ENCODE data around the gene TBC1D3G.
"Not testable (repeated sequence)": the region's sequence is repeated elsewhere in the genome, so short reads cannot be mapped to it uniquely, and the experiment has no call there.

DNA sequence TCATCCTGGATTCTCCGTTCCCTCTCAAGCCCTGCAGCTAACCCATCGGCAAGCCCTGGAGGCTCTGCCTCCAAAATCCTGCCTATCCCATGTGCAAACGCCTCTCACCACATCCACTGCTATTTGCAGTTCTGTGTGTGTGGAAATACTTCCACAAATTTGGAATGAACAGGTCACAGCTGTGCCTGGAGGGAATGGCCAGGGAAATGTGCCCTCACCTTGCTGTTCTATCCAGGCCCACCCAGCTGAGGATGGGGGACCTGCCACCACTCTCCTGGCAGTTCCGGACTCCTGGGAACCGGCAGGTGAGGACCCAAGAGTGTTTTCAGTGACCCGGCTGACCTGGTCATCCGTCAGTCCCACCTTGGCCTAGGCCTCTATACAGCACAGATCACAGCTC lies 52.3 kb downstream of the TBC1D3G start:
- TF ChIP-seq YY1 (IDR thresholded peaks at IDR 0.05); FOXA1 (IDR thresholded peaks at IDR 0.05); GABPA (IDR thresholded peaks at IDR 0.05 in 1 of 2, conservative IDR thresholded peaks at IDR 0.05 in 1 of 2); RAD21 (IDR thresholded peaks at IDR 0.05); JUND (IDR thresholded peaks at IDR 0.05); EGR1 (IDR thresholded peaks at IDR 0.05; ENCODE audit: low read depth in 2 of 2): not testable (repeated sequence)
- TF ChIP-seq, protein P1, sequence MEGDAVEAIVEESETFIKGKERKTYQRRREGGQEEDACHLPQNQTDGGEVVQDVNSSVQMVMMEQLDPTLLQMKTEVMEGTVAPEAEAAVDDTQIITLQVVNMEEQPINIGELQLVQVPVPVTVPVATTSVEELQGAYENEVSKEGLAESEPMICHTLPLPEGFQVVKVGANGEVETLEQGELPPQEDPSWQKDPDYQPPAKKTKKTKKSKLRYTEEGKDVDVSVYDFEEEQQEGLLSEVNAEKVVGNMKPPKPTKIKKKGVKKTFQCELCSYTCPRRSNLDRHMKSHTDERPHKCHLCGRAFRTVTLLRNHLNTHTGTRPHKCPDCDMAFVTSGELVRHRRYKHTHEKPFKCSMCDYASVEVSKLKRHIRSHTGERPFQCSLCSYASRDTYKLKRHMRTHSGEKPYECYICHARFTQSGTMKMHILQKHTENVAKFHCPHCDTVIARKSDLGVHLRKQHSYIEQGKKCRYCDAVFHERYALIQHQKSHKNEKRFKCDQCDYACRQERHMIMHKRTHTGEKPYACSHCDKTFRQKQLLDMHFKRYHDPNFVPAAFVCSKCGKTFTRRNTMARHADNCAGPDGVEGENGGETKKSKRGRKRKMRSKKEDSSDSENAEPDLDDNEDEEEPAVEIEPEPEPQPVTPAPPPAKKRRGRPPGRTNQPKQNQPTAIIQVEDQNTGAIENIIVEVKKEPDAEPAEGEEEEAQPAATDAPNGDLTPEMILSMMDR (IDR thresholded peaks at IDR 0.05; ENCODE audit: low read depth, low read length, missing input control), result not testable (repeated sequence)
- TF ChIP-seq, protein P2, sequence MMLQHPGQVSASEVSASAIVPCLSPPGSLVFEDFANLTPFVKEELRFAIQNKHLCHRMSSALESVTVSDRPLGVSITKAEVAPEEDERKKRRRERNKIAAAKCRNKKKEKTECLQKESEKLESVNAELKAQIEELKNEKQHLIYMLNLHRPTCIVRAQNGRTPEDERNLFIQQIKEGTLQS (IDR thresholded peaks at IDR 0.05), result not testable (repeated sequence)
- TF ChIP-seq, protein P3, sequence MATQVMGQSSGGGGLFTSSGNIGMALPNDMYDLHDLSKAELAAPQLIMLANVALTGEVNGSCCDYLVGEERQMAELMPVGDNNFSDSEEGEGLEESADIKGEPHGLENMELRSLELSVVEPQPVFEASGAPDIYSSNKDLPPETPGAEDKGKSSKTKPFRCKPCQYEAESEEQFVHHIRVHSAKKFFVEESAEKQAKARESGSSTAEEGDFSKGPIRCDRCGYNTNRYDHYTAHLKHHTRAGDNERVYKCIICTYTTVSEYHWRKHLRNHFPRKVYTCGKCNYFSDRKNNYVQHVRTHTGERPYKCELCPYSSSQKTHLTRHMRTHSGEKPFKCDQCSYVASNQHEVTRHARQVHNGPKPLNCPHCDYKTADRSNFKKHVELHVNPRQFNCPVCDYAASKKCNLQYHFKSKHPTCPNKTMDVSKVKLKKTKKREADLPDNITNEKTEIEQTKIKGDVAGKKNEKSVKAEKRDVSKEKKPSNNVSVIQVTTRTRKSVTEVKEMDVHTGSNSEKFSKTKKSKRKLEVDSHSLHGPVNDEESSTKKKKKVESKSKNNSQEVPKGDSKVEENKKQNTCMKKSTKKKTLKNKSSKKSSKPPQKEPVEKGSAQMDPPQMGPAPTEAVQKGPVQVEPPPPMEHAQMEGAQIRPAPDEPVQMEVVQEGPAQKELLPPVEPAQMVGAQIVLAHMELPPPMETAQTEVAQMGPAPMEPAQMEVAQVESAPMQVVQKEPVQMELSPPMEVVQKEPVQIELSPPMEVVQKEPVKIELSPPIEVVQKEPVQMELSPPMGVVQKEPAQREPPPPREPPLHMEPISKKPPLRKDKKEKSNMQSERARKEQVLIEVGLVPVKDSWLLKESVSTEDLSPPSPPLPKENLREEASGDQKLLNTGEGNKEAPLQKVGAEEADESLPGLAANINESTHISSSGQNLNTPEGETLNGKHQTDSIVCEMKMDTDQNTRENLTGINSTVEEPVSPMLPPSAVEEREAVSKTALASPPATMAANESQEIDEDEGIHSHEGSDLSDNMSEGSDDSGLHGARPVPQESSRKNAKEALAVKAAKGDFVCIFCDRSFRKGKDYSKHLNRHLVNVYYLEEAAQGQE (IDR thresholded peaks at IDR 0.05), result not testable (repeated sequence)
